ENCODE results near the gene CSTA. TPM values are rescaled to one million over a fixed set of nuclear protein-coding genes. Genes with fewer than 3 reads are reported as not detected.

CSTA gene
- total RNA-seq: 0.65 and 3.1 TPM in 2 replicates

GRCh38 chr3:122324871-122325323 is at the start of gene CSTA:
Gene CSTA, plus strand, starts transcription at chr3:122325248. Its CDS starts 45 bp downstream, at chr3:122325293.

GRCh38 chr3:122382888-122383666 is 58.0 kb downstream of the CSTA start, which contains the start of gene MIX23:
Gene MIX23, minus strand, starts transcription at chr3:122383231. Its CDS starts 7 bp downstream, at chr3:122383224.

GRCh38 chr3:122383771-122384697 is 59.0 kb downstream of the CSTA start, which contains the start of gene FAM162A:
Gene FAM162A, plus strand, starts transcription at chr3:122384182. Its CDS starts 84 bp downstream, at chr3:122384266.

Other genes starting within 250 kb of the CSTA start
- not detected in 2 replicates for gene CASR, start 141.6 kb upstream of the CSTA start, total RNA-seq
- gene MIX23, start 58.0 kb downstream of the CSTA start, total RNA-seq: 28.0 and 29.2 TPM in 2 replicates
- gene FAM162A, start 58.9 kb downstream of the CSTA start, total RNA-seq: 23.8 and 26.4 TPM in 2 replicates
- 10.1 and 10.7 TPM in 2 replicates for gene WDR5B, start 90.8 kb downstream of the CSTA start, total RNA-seq
- 47.7 and 59.0 TPM in 2 replicates for gene KPNA1, start 189.7 kb downstream of the CSTA start, total RNA-seq
- 38.5 and 45.6 TPM in 2 replicates for gene PARP9, start 239.1 kb downstream of the CSTA start, total RNA-seq
- 38.5 and 43.0 TPM in 2 replicates for gene DTX3L, start 239.1 kb downstream of the CSTA start, total RNA-seq